GM12878 (cell line): ENCODE results near the gene CKS1B.

ENCODE experiments used
- CTCF ChIP-seq, 3 experiments: IDR thresholded peaks in 2 of 3; conservative IDR thresholded peaks in 1 of 3; 2 replicates each; pipeline ENCODE4 v1.5.1; 2011; ENCODE audit warnings: low read depth in 3 of 3, low read length in 3 of 3, mild to moderate bottlenecking in 3 of 3, control low read depth in 2 of 3, moderate library complexity in 2 of 3, inconsistent platforms in 1 of 3, mixed read lengths in 1 of 3; ENCODE audit not compliant: control insufficient read depth in 2 of 3, insufficient read depth in 1 of 3; ENCODE audit errors: extremely low read depth in 1 of 3
- KDM1A ChIP-seq: fragments of 200-600 bp; sonication (generic); IDR thresholded peaks from 2 replicates; pipeline ENCODE4 v1.6.1; 2016; ENCODE audit warnings: borderline replicate concordance
- NFYA ChIP-seq: IDR thresholded peaks from 2 replicates; pipeline ENCODE4 v1.6.1; 2011; ENCODE audit warnings: low read depth, mild to moderate bottlenecking, low read length, improper control_type of control experiment, borderline replicate concordance
- POLR2A ChIP-seq: IDR thresholded peaks from 2 replicates; pipeline ENCODE4 v1.6.1; 2011; ENCODE audit warnings: low read depth, mild to moderate bottlenecking, low read length
- SMC3 ChIP-seq: IDR thresholded peaks from 2 replicates; pipeline ENCODE4 v1.6.1; 2011; ENCODE audit warnings: low read length, improper control_type of control experiment, borderline replicate concordance
- TCF12 ChIP-seq: IDR thresholded peaks from 2 replicates; pipeline ENCODE4 v1.6.1; 2011; ENCODE audit warnings: low read depth, mild to moderate bottlenecking, low read length
- ZBTB40 ChIP-seq: fragments of 450-650 bp; IDR thresholded peaks from 2 replicates; pipeline ENCODE4 v1.6.1; 2016; ENCODE audit warnings: mild to moderate bottlenecking, moderate library complexity, borderline replicate concordance
- ZNF274 ChIP-seq: IDR thresholded peaks from one replicate; pipeline ENCODE4 v1.8.0; 2011; ENCODE audit not compliant: insufficient read length, insufficient read depth
- TF ChIP-seq, protein P1 (sequence below): IDR thresholded peaks from 2 replicates; pipeline ENCODE4 v1.6.1; 2012; ENCODE audit warnings: low read depth, low read length, improper control_type of control experiment

DNA sequence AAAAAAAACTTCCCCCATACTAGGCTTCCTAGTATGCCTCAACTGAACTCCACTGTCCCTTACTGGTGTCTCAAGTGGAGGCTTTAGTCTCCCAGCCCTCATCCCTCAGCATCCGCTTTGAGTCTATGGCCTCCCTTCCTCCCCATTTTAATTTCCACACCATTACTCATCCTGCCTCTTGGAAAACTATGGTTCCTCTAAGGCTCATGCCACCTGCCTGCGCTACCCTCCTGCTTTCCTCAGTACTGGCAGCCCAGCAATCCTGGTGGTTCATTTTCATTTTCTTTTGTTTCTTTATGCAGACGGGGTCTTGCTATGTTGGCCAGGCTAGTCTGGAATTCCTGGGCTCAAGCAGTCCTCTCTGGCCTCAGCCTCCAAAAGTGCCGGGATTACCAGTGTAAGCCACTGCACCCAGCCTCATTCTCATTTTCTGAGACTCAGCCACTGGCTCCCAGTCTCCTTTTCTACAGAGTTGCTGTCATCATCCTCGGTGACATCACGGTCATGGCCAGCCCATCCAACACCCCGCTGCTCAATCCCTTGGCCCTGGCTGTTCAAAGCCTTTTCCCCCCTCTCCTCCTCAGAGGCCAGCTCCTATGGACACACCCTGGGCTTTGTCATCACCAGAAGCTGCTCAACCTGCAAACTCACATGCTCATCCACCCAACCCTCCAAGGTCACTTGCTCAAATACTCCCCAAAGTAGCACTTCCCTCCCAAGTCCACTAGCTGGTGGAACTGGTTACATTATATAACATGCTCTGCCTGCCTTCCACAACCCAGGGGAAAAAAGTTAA lies 35.7 kb upstream of the CKS1B start:
- TF ChIP-seq CTCF (IDR thresholded peaks at IDR 0.05 in 2 of 3, conservative IDR thresholded peaks at IDR 0.05 in 1 of 3; ENCODE audit: control insufficient read depth in 2 of 3, extremely low read depth in 1 of 3, insufficient read depth in 1 of 3, low read depth in 3 of 3, low read length in 3 of 3), result no peak
- TF ChIP-seq, protein P1, sequence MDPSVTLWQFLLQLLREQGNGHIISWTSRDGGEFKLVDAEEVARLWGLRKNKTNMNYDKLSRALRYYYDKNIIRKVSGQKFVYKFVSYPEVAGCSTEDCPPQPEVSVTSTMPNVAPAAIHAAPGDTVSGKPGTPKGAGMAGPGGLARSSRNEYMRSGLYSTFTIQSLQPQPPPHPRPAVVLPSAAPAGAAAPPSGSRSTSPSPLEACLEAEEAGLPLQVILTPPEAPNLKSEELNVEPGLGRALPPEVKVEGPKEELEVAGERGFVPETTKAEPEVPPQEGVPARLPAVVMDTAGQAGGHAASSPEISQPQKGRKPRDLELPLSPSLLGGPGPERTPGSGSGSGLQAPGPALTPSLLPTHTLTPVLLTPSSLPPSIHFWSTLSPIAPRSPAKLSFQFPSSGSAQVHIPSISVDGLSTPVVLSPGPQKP, result no peak
- no peak for TF ChIP-seq NFYA
- TF ChIP-seq POLR2A, result no peak
- no peak for TF ChIP-seq SMC3
- TF ChIP-seq ZNF274, result no peak
- TF ChIP-seq KDM1A, result no peak
- TF ChIP-seq TCF12, result no peak
- no peak for TF ChIP-seq ZBTB40
